IPS-20b (cell line): Measurements from ENCODE around the gene EPHB1.

ENCODE experiments used
- H3K27ac ChIP-seq: one replicate; pipeline ENCODE4 v1.5.1; 2013; ENCODE audit warnings: low read length
- H3K27me3 ChIP-seq: 2 replicates; pipeline ENCODE4 v1.6.1; 2013; ENCODE audit warnings: mild to moderate bottlenecking, low read length, inconsistent platforms; ENCODE audit not compliant: insufficient read depth
- H3K36me3 ChIP-seq: 2 replicates; pipeline ENCODE4 v1.6.1; 2013; ENCODE audit warnings: low read depth, mild to moderate bottlenecking, inconsistent platforms, low read length, moderate library complexity; ENCODE audit not compliant: insufficient read depth
- H3K4me1 ChIP-seq: 2 replicates; pipeline ENCODE4 v1.6.1; 2013; ENCODE audit warnings: mild to moderate bottlenecking, control low read depth, inconsistent platforms, low read length, moderate library complexity; ENCODE audit not compliant: insufficient read depth
- H3K4me3 ChIP-seq: 2 replicates; pipeline ENCODE4 v1.5.1; 2013; ENCODE audit warnings: mild to moderate bottlenecking, low read length, inconsistent platforms
- H3K9ac ChIP-seq: 2 replicates; pipeline ENCODE4 v1.6.1; 2013; ENCODE audit warnings: low read depth, mild to moderate bottlenecking, inconsistent platforms, low read length, moderate library complexity
- H3K9me3 ChIP-seq: 2 replicates; pipeline ENCODE4 v1.6.1; 2013; ENCODE audit warnings: mild to moderate bottlenecking, low read depth, low read length, inconsistent platforms; ENCODE audit not compliant: insufficient read depth

EPHB1 gene

GRCh38 chr3:134903837-134904236 is 108.8 kb downstream of the EPHB1 start:
- Histone ChIP-seq H3K4me3 (no peak overlapping the region), H3K9me3 (no peaks in the 10 kb centered on the region), H3K27me3 (no peaks in the 10 kb centered on the region), H3K27ac (no peak overlapping the region), H3K36me3 (no peaks in the 10 kb centered on the region), H3K9ac (no peak overlapping the region), H3K4me1 (no peaks in the 10 kb centered on the region)

GRCh38 chr3:134904241-134904771 is 109.2 kb downstream of the EPHB1 start:
- H3K27ac ChIP-seq, result no peak overlapping the region
- no peaks in the 10 kb centered on the region for H3K36me3 ChIP-seq
- no peak overlapping the region for H3K9ac ChIP-seq

GRCh38 chr3:134904776-134905646 is 110.0 kb downstream of the EPHB1 start:
- no peak overlapping the region for H3K27ac ChIP-seq
- no peaks in the 10 kb centered on the region for H3K36me3 ChIP-seq
- no peaks in the 10 kb centered on the region for H3K27me3 ChIP-seq
- H3K9ac ChIP-seq, result no peak overlapping the region
- no peaks in the 10 kb centered on the region for H3K9me3 ChIP-seq
- H3K4me3 ChIP-seq, result no peak overlapping the region
- H3K4me1 ChIP-seq, result no peaks in the 10 kb centered on the region

More at GRCh38 chr3:134904241-134904771, 109.2 kb downstream of the EPHB1 start:
- Histone ChIP-seq H3K27me3 (no peaks in the 10 kb centered on the region), H3K4me1 (no peaks in the 10 kb centered on the region), H3K4me3 (no peak overlapping the region), H3K9me3 (no peaks in the 10 kb centered on the region)

- Histone ChIP-seq H3K27ac (no peak overlapping the region), H3K4me3 (no peak overlapping the region), H3K9me3 (no peaks in the 10 kb centered on the region), H3K36me3 (no peaks in the 10 kb centered on the region), H3K4me1 (no peaks in the 10 kb centered on the region), H3K9ac (no peak overlapping the region), H3K27me3 (no peaks in the 10 kb centered on the region)
These were observed 110.5 kb downstream of the EPHB1 start for GRCh38 chr3:134905647-134905935.

GRCh38 chr3:134908271-134908670 is 113.2 kb downstream of the EPHB1 start:
- Histone ChIP-seq H3K27ac (no peak overlapping the region), H3K27me3 (no peaks in the 10 kb centered on the region), H3K9me3 (no peaks in the 10 kb centered on the region), H3K9ac (no peak overlapping the region), H3K4me1 (no peaks in the 10 kb centered on the region), H3K36me3 (no peaks in the 10 kb centered on the region), H3K4me3 (no peak overlapping the region)

GRCh38 chr3:134910026-134910425 is 115.0 kb downstream of the EPHB1 start:
- no peak overlapping the region for H3K9ac ChIP-seq
- H3K27me3 ChIP-seq, result no peaks in the 10 kb centered on the region
- H3K4me3 ChIP-seq, result no peak overlapping the region
- no peaks in the 10 kb centered on the region for H3K4me1 ChIP-seq
- no peak overlapping the region for H3K27ac ChIP-seq
- no peaks in the 10 kb centered on the region for H3K9me3 ChIP-seq
- no peaks in the 10 kb centered on the region for H3K36me3 ChIP-seq

- Histone ChIP-seq H3K4me3 (no peak overlapping the region), H3K9ac (no peak overlapping the region), H3K27me3 (no peaks in the 10 kb centered on the region), H3K36me3 (no peaks in the 10 kb centered on the region), H3K9me3 (no peaks in the 10 kb centered on the region), H3K27ac (no peak overlapping the region), H3K4me1 (no peaks in the 10 kb centered on the region)
These were observed 116.8 kb downstream of the EPHB1 start for GRCh38 chr3:134911586-134912548.

GRCh38 chr3:134916276-134916961 is 121.4 kb downstream of the EPHB1 start:
- no peak overlapping the region for H3K27ac ChIP-seq
- no peaks in the 10 kb centered on the region for H3K9me3 ChIP-seq
- H3K27me3 ChIP-seq, result no peaks in the 10 kb centered on the region
- H3K4me3 ChIP-seq, result no peak overlapping the region
- H3K36me3 ChIP-seq, result no peaks in the 10 kb centered on the region
- no peak overlapping the region for H3K9ac ChIP-seq
- H3K4me1 ChIP-seq, result no peaks in the 10 kb centered on the region

- no peak overlapping the region for H3K27ac ChIP-seq
- no peaks in the 10 kb centered on the region for H3K36me3 ChIP-seq
- no peak overlapping the region for H3K9ac ChIP-seq
- H3K9me3 ChIP-seq, result no peaks in the 10 kb centered on the region
- no peaks in the 10 kb centered on the region for H3K4me1 ChIP-seq
- no peak overlapping the region for H3K4me3 ChIP-seq
- H3K27me3 ChIP-seq, result no peaks in the 10 kb centered on the region
These were observed 122.6 kb downstream of the EPHB1 start for GRCh38 chr3:134917631-134918030.

GRCh38 chr3:134918441-134918840 is 123.4 kb downstream of the EPHB1 start:
- Histone ChIP-seq H3K4me3 (no peak overlapping the region), H3K4me1 (no peaks in the 10 kb centered on the region), H3K27me3 (no peaks in the 10 kb centered on the region), H3K36me3 (no peaks in the 10 kb centered on the region), H3K9me3 (no peaks in the 10 kb centered on the region), H3K9ac (no peak overlapping the region), H3K27ac (no peak overlapping the region)

- Histone ChIP-seq H3K27ac (no peak overlapping the region), H3K9ac (no peak overlapping the region), H3K27me3 (peaks cover 8% of the 10 kb centered on the region; the same call in 1 of the 2 replicates), H3K4me3 (no peak overlapping the region), H3K36me3 (no peaks in the 10 kb centered on the region), H3K9me3 (peaks cover 12% of the 10 kb centered on the region; the same call in 1 of the 2 replicates), H3K4me1 (no peaks in the 10 kb centered on the region)
These were observed 127.0 kb downstream of the EPHB1 start for GRCh38 chr3:134922101-134922500.
